ENCODE results near the gene MAP3K3.

The MAP3K3 gene

DNA sequence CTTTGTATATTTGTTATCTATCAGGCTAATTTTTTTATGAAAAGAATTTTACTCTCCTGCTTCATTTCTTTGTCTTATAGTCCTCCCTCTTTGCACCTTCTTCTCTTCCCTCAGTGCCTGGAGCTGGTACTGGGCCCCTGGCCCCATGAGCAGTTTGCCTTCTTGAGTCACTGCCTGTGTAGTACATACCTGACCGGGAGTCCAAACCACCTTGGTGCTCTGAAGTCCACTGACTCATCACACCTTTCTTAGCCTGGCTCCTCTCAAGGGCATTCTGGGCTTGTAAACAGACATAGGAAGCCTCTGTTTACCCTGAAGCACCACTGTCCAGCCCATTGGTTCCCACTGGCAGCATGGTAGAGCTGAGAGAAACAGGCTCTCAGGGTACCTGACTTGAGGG lies 32.6 kb upstream of the MAP3K3 start:
- no peaks in the 10 kb centered on the region for H3K27me3 ChIP-seq (ENCODE audit: low read length)
- H2AFZ ChIP-seq (ENCODE audit: low read depth, low read length, severe bottlenecking): no peak overlapping the region
- H3K36me3 ChIP-seq (ENCODE audit: low read length): no peaks in the 10 kb centered on the region
- no peaks in the 10 kb centered on the region for H3K9me3 ChIP-seq (ENCODE audit: insufficient read depth, low read length)
- H3K4me3 ChIP-seq (ENCODE audit: insufficient read depth, low read length, poor library complexity, severe bottlenecking): no peak overlapping the region
- H4K20me1 ChIP-seq (ENCODE audit: low read depth, low read length): no peaks in the 10 kb centered on the region
- H3K4me2 ChIP-seq (ENCODE audit: low read depth, low read length, poor library complexity, severe bottlenecking): no peak overlapping the region
- no peak overlapping the region for H3K9ac ChIP-seq (ENCODE audit: low read length)
- no peaks in the 10 kb centered on the region for H3K9me2 ChIP-seq (replicated peaks; ENCODE audit: insufficient read depth, low read length)
- no peak overlapping the region for H3K27ac ChIP-seq (ENCODE audit: low read depth, low read length)
- no peaks in the 10 kb centered on the region for H3F3A ChIP-seq (ENCODE audit: insufficient read depth)
- no peak for TF ChIP-seq EZH2phosphoT487 (conservative IDR thresholded peaks at IDR 0.05; ENCODE audit: low read length)
- TF ChIP-seq, protein P1, sequence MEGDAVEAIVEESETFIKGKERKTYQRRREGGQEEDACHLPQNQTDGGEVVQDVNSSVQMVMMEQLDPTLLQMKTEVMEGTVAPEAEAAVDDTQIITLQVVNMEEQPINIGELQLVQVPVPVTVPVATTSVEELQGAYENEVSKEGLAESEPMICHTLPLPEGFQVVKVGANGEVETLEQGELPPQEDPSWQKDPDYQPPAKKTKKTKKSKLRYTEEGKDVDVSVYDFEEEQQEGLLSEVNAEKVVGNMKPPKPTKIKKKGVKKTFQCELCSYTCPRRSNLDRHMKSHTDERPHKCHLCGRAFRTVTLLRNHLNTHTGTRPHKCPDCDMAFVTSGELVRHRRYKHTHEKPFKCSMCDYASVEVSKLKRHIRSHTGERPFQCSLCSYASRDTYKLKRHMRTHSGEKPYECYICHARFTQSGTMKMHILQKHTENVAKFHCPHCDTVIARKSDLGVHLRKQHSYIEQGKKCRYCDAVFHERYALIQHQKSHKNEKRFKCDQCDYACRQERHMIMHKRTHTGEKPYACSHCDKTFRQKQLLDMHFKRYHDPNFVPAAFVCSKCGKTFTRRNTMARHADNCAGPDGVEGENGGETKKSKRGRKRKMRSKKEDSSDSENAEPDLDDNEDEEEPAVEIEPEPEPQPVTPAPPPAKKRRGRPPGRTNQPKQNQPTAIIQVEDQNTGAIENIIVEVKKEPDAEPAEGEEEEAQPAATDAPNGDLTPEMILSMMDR (IDR thresholded peaks at IDR 0.05; ENCODE audit: insufficient read depth, low read length, poor library complexity, severe bottlenecking): no peak
- no peaks in the 10 kb centered on the region for H3K79me2 ChIP-seq (ENCODE audit: insufficient read depth, low read length)

DNA sequence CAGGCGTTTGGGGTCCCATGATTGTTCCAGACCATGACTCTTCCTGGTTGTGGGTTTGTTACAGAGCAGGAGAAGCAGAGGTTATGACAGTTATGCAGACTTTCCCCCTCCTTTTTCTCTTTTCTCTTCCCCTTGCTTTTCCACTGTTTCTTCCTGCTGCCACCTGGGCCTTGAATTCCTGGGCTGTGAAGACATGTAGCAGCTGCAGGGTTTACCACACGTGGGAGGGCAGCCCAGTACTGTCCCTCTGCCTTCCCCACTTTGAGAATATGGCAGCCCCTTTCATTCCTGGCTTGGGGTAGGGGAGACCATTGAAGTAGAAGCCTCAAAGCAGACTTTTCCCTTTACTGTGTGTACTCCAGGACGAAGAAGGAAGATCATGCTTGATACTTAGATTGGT lies 29.4 kb upstream of the MAP3K3 start:
- no peak overlapping the region for H3K4me2 ChIP-seq (ENCODE audit: low read depth, low read length, poor library complexity, severe bottlenecking)
- no peak for TF ChIP-seq EZH2phosphoT487 (conservative IDR thresholded peaks at IDR 0.05; ENCODE audit: low read length)
- TF ChIP-seq, protein P1 (IDR thresholded peaks at IDR 0.05; ENCODE audit: insufficient read depth, low read length, poor library complexity, severe bottlenecking): no peak
- H3K79me2 ChIP-seq (ENCODE audit: insufficient read depth, low read length): no peaks in the 10 kb centered on the region
- H3F3A ChIP-seq (ENCODE audit: insufficient read depth): no peaks in the 10 kb centered on the region
- no peak overlapping the region for H3K27ac ChIP-seq (ENCODE audit: low read depth, low read length)
- H3K9me3 ChIP-seq (ENCODE audit: insufficient read depth, low read length): no peaks in the 10 kb centered on the region
- no peak overlapping the region for H3K9ac ChIP-seq (ENCODE audit: low read length)
- no peaks in the 10 kb centered on the region for H4K20me1 ChIP-seq (ENCODE audit: low read depth, low read length)
- H3K4me3 ChIP-seq (ENCODE audit: insufficient read depth, low read length, poor library complexity, severe bottlenecking): no peak overlapping the region
- H2AFZ ChIP-seq (ENCODE audit: low read depth, low read length, severe bottlenecking): no peak overlapping the region
- H3K9me2 ChIP-seq (replicated peaks; ENCODE audit: insufficient read depth, low read length): no peaks in the 10 kb centered on the region
- H3K36me3 ChIP-seq (ENCODE audit: low read length): no peaks in the 10 kb centered on the region
- H3K27me3 ChIP-seq (ENCODE audit: low read length): no peaks in the 10 kb centered on the region

DNA sequence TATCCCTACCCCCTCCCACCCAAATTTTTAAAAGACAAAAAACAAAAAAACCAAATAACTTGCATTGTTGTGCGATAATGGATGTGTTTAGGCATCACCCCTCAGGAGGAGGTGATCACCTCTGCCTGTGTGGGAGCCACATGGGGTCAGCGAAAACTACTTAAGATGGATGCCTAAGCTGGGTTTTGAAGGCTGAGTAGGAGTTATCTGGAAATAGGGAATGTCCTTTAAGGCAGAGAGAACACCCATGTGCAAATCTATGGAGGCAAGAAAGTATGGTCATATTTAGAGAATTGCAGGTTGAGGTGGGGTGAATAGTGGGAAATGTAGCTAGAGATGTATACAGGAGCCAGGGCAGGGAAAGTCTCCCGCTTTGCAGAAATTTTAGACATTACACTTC lies 27.1 kb upstream of the MAP3K3 start:
- Histone ChIP-seq H3K27me3 (ENCODE audit: low read length) (no peaks in the 10 kb centered on the region), H3K79me2 (ENCODE audit: insufficient read depth, low read length) (no peaks in the 10 kb centered on the region), H3K27ac (ENCODE audit: low read depth, low read length) (no peak overlapping the region), H2AFZ (ENCODE audit: low read depth, low read length, severe bottlenecking) (no peak overlapping the region), H3F3A (ENCODE audit: insufficient read depth) (no peaks in the 10 kb centered on the region), H3K9ac (ENCODE audit: low read length) (no peak overlapping the region), H3K9me3 (ENCODE audit: insufficient read depth, low read length) (no peaks in the 10 kb centered on the region), H4K20me1 (ENCODE audit: low read depth, low read length) (no peaks in the 10 kb centered on the region), H3K36me3 (ENCODE audit: low read length) (no peaks in the 10 kb centered on the region), H3K9me2 (replicated peaks; ENCODE audit: insufficient read depth, low read length) (no peaks in the 10 kb centered on the region), H3K4me3 (ENCODE audit: insufficient read depth, low read length, poor library complexity, severe bottlenecking) (no peak overlapping the region), H3K4me2 (ENCODE audit: low read depth, low read length, poor library complexity, severe bottlenecking) (no peak overlapping the region)
- TF ChIP-seq EZH2phosphoT487 (conservative IDR thresholded peaks at IDR 0.05; ENCODE audit: low read length): no peak
- TF ChIP-seq, protein P1 (IDR thresholded peaks at IDR 0.05; ENCODE audit: insufficient read depth, low read length, poor library complexity, severe bottlenecking): no peak
